H1 (cell line): Measurements from ENCODE around the gene INTU. TPM values are rescaled to one million over a fixed set of nuclear protein-coding genes. Genes with fewer than 3 reads are reported as not detected.

Source experiments
- CTCF ChIA-PET: fragments of 300-600 bp; sonication (Branson Sonifier 250); formaldehyde crosslinking; loops from one replicate; lab custom pipeline; 2021; ENCODE audit not compliant: partially characterized antibody; lab: Charles Lee
- POLR2A ChIA-PET: fragments of 300-600 bp; sonication (Branson Sonifier 250); formaldehyde crosslinking; loops from one replicate; lab custom pipeline; 2021; ENCODE audit warnings: inconsistent platforms; ENCODE audit not compliant: partially characterized antibody; lab: Charles Lee
- DNase-seq, 2 experiments: peaks; one replicate each; pipeline versions ENCODE4 v3.0.0 to v3.0.0-alpha.2; 2010 to 2022; ENCODE audit warnings: low spot score in 2 of 2, low read depth in 1 of 2, mixed read lengths in 1 of 2
- FAIRE-seq: peaks from 2 replicates; lab custom pipeline; 2011; peaks lifted over from hg19 to GRCh38; lab: Jason Lieb, UNC
- H2AFZ ChIP-seq: 2 replicates; pipeline ENCODE4 v1.8.1; 2012; ENCODE audit warnings: low read length, inconsistent platforms
- H2AK5ac ChIP-seq: 2 replicates; pipeline ENCODE4 v1.6.1; 2013; ENCODE audit warnings: low read depth, low read length
- H2BK120ac ChIP-seq: replicated peaks from 2 replicates; pipeline ENCODE3; 2013; ENCODE audit warnings: low read depth, low read length, inconsistent platforms
- H2BK12ac ChIP-seq: 2 replicates; pipeline ENCODE4 v1.6.1; 2013; ENCODE audit warnings: low read depth, low read length
- H2BK15ac ChIP-seq: 2 replicates; pipeline ENCODE4 v1.6.1; 2013; ENCODE audit warnings: low read length
- H2BK20ac ChIP-seq: 2 replicates; pipeline ENCODE4 v1.6.1; 2013; ENCODE audit warnings: low read length
- H2BK5ac ChIP-seq: 2 replicates; pipeline ENCODE4 v1.6.1; 2013; ENCODE audit warnings: low read depth, low read length
- H3K14ac ChIP-seq: 2 replicates; pipeline ENCODE4 v1.6.1; 2013; ENCODE audit warnings: inconsistent platforms; ENCODE audit not compliant: insufficient read length
- H3K18ac ChIP-seq: 2 replicates; pipeline ENCODE4 v1.6.1; 2013; ENCODE audit warnings: low read length; ENCODE audit errors: extremely low read depth
- H3K23ac ChIP-seq: 2 replicates; pipeline ENCODE4 v1.6.1; 2013; ENCODE audit warnings: inconsistent platforms; ENCODE audit not compliant: insufficient read length
- H3K23me2 ChIP-seq: 2 replicates; pipeline ENCODE4 v1.6.1; 2013; ENCODE audit warnings: low read depth, low read length
- H3K27ac ChIP-seq: 2 replicates; pipeline ENCODE4 v1.6.1; 2011; ENCODE audit warnings: low read depth, low read length, inconsistent platforms
- H3K27me3 ChIP-seq, 4 experiments: replicated peaks in 1 of 4; 1 replicate in 1 of 4; 2 replicates in 3 of 4; pipeline versions ENCODE4 v1.6.1 to v1.8.1; 2011 to 2013; ENCODE audit warnings: low read length in 3 of 4, mild to moderate bottlenecking in 3 of 4, inconsistent platforms in 2 of 4, mixed read lengths in 2 of 4, moderate library complexity in 1 of 4; ENCODE audit not compliant: control insufficient read depth in 3 of 4, insufficient read depth in 3 of 4; ENCODE audit errors: extremely low read depth in 1 of 4
- H3K36me3 ChIP-seq, 4 experiments: 2 replicates each; pipeline versions ENCODE4 v1.6.1 to v1.8.1; 2011 to 2013; ENCODE audit warnings: mild to moderate bottlenecking in 4 of 4, low read length in 3 of 4, moderate library complexity in 2 of 4, control low read depth in 1 of 4, inconsistent platforms in 1 of 4; ENCODE audit not compliant: insufficient read depth in 4 of 4, control insufficient read depth in 2 of 4
- H3K4ac ChIP-seq: replicated peaks from 2 replicates; pipeline ENCODE3; 2013; ENCODE audit warnings: low read length, low read depth, mixed read lengths, inconsistent platforms; ENCODE audit not compliant: insufficient read length
- H3K4me1 ChIP-seq, 4 experiments: replicated peaks in 1 of 4; 1 replicate in 1 of 4; 2 replicates in 3 of 4; pipeline versions ENCODE4 v1.6.1 to v1.8.1; 2011 to 2013; ENCODE audit warnings: low read length in 3 of 4, inconsistent platforms in 2 of 4, mixed read lengths in 1 of 4; ENCODE audit not compliant: insufficient read depth in 4 of 4, control insufficient read depth in 3 of 4
- H3K4me2 ChIP-seq, 2 experiments: 2 replicates each; pipeline versions ENCODE4 v1.6.1 to v1.8.1; 2011 to 2013; ENCODE audit warnings: low read depth in 2 of 2, low read length in 2 of 2, control low read depth in 1 of 2, inconsistent platforms in 1 of 2, mild to moderate bottlenecking in 1 of 2; ENCODE audit not compliant: insufficient read depth in 1 of 2
- H3K4me3 ChIP-seq, 4 experiments: fragments of 200-600, 300-600 bp in 1 of 4; sonication (generic), shearing (Covaris generic), sonication (Bioruptor Twin) in 1 of 4; 2 replicates each; pipeline versions ENCODE4 v1.5.1 to v1.8.1; 2011 to 2016; ENCODE audit warnings: low read length in 4 of 4, low read depth in 3 of 4, control low read depth in 2 of 4, inconsistent platforms in 2 of 4, mild to moderate bottlenecking in 2 of 4, mixed read lengths in 1 of 4, moderate library complexity in 1 of 4; ENCODE audit not compliant: insufficient read depth in 2 of 4; ENCODE audit errors: extremely low read depth in 1 of 4
- H3K56ac ChIP-seq: replicated peaks from 2 replicates; pipeline ENCODE3; 2013; ENCODE audit warnings: low read depth, mild to moderate bottlenecking, mixed read lengths, low read length, inconsistent platforms; ENCODE audit not compliant: insufficient read length
- H3K79me1 ChIP-seq: 2 replicates; pipeline ENCODE4 v1.6.1; 2013; ENCODE audit warnings: low read depth, low read length, control low read depth
- H3K79me2 ChIP-seq, 2 experiments: 2 replicates each; pipeline versions ENCODE4 v1.6.1 to v1.8.1; 2012 to 2013; ENCODE audit warnings: low read length in 2 of 2, mild to moderate bottlenecking in 2 of 2, inconsistent platforms in 1 of 2; ENCODE audit not compliant: insufficient read depth in 2 of 2, control insufficient read depth in 1 of 2
- H3K9ac ChIP-seq, 4 experiments: replicated peaks in 1 of 4; 1 replicate in 1 of 4; 2 replicates in 3 of 4; pipeline versions ENCODE4 v1.6.1 to v1.8.1; 2011 to 2013; ENCODE audit warnings: low read depth in 3 of 4, low read length in 3 of 4, control low read depth in 2 of 4, mild to moderate bottlenecking in 2 of 4, moderate library complexity in 2 of 4, inconsistent platforms in 1 of 4; ENCODE audit errors: extremely low read depth in 1 of 4
- H3K9me3 ChIP-seq, 2 experiments: 2 replicates each; pipeline versions ENCODE4 v1.6.1 to v1.8.1; 2012 to 2013; ENCODE audit warnings: mild to moderate bottlenecking in 2 of 2, moderate library complexity in 2 of 2, control low read depth in 1 of 2, inconsistent platforms in 1 of 2, low read depth in 1 of 2, low read length in 1 of 2, mixed read lengths in 1 of 2; ENCODE audit not compliant: insufficient read depth in 2 of 2
- H4K20me1 ChIP-seq, 2 experiments: replicated peaks in 1 of 2; 2 replicates each; pipeline versions ENCODE3 to v1.8.1; 2011 to 2013; ENCODE audit warnings: inconsistent platforms in 2 of 2, low read length in 2 of 2, mild to moderate bottlenecking in 1 of 2; ENCODE audit not compliant: insufficient read depth in 2 of 2, control insufficient read depth in 1 of 2
- H4K5ac ChIP-seq: 2 replicates; pipeline ENCODE4 v1.6.1; 2013; ENCODE audit warnings: low read length, low read depth, mixed read lengths, inconsistent platforms; ENCODE audit not compliant: insufficient read length
- H4K8ac ChIP-seq: 2 replicates; pipeline ENCODE4 v1.8.0; 2013; ENCODE audit warnings: mild to moderate bottlenecking, moderate library complexity, low read length, inconsistent platforms; ENCODE audit not compliant: insufficient read depth; ENCODE audit errors: extremely low read depth
- H4K91ac ChIP-seq: replicated peaks from 2 replicates; pipeline ENCODE3; 2013; ENCODE audit warnings: low read length, mixed read lengths, inconsistent platforms; ENCODE audit not compliant: insufficient read length
- BACH1 ChIP-seq: IDR thresholded peaks from 2 replicates; pipeline ENCODE4 v1.6.1; 2012; ENCODE audit warnings: low read length, improper control_type of control experiment
- CTBP2 ChIP-seq: IDR thresholded peaks from 2 replicates; pipeline ENCODE4 v1.7.0; 2011; ENCODE audit warnings: borderline replicate concordance, mild to moderate bottlenecking, moderate library complexity, mixed read lengths, low read length; ENCODE audit not compliant: insufficient read depth, insufficient read length
- CTCF ChIP-seq, 3 experiments: IDR thresholded peaks; 1 replicate in 2 of 3; 2 replicates in 1 of 3; pipeline versions ENCODE4 v1.5.1 to v1.6.1; 2011; ENCODE audit warnings: low read length in 3 of 3, mild to moderate bottlenecking in 3 of 3, inconsistent platforms in 2 of 3, low read depth in 1 of 3, moderate library complexity in 1 of 3; ENCODE audit not compliant: insufficient read depth in 1 of 3; ENCODE audit errors: control extremely low read depth in 1 of 3
- GABPA ChIP-seq: IDR thresholded peaks from 2 replicates; pipeline ENCODE4 v1.6.1; 2011; ENCODE audit warnings: mild to moderate bottlenecking, low read length, moderate library complexity, borderline replicate concordance; ENCODE audit not compliant: insufficient read depth
- JUND ChIP-seq: IDR thresholded peaks from 2 replicates; pipeline ENCODE4 v1.6.1; 2011; ENCODE audit warnings: mild to moderate bottlenecking, improper control_type of control experiment, low read length
- KDM1A ChIP-seq: fragments of 200-600, 300-600 bp; sonication (generic); IDR thresholded peaks from 2 replicates; pipeline ENCODE4 v1.7.1; 2016; ENCODE audit warnings: mild to moderate bottlenecking, low read length, borderline replicate concordance
- MAX ChIP-seq: IDR thresholded peaks from 2 replicates; pipeline ENCODE4 v1.6.1; 2012; ENCODE audit warnings: inconsistent platforms
- SAP30 ChIP-seq: fragments of 300-600 bp; sonication (generic); IDR thresholded peaks from 2 replicates; pipeline ENCODE4 v1.7.1; 2012; ENCODE audit warnings: low read length, moderate library complexity, mild to moderate bottlenecking, inconsistent platforms; ENCODE audit not compliant: insufficient read depth, insufficient replicate concordance
- SRF ChIP-seq: IDR thresholded peaks from 2 replicates; pipeline ENCODE4 v1.6.1; 2011; ENCODE audit warnings: mild to moderate bottlenecking, low read depth, low read length, moderate library complexity
- SUZ12 ChIP-seq: fragments of 200-600 bp; sonication (generic); IDR thresholded peaks from 2 replicates; pipeline ENCODE4 v1.6.1; 2012; ENCODE audit warnings: mild to moderate bottlenecking, inconsistent platforms, low read length, moderate library complexity, mixed read lengths
- YY1 ChIP-seq: IDR thresholded peaks from 2 replicates; pipeline ENCODE4 v1.6.1; 2011; ENCODE audit warnings: low read depth, mild to moderate bottlenecking, low read length
- WGBS, 2 experiments: shearing (Covaris generic) in 1 of 2; methylation state at CpG; one replicate each; pipeline versions ENCODE4 v1.1.6 to v1.1.7; 2013 to 2015; ENCODE audit warnings: low lambda C conversion rate in 2 of 2, mixed read lengths in 2 of 2, inconsistent platforms in 1 of 2, low coverage in 1 of 2, missing lambda C conversion rate in 1 of 2; ENCODE audit not compliant: insufficient replicate concordance in 2 of 2, insufficient coverage in 1 of 2, insufficient read length in 1 of 2; ENCODE audit errors: extremely low coverage in 1 of 2, missing lambda C conversion rate in 1 of 2; 5-methylcytosine and 5-hydroxymethylcytosine counted together
- polyA plus RNA-seq, 7 experiments: library from polyadenylated mRNA; depleted of rRNA in 3 of 7; stranded (reverse) in 5 of 7; unstranded in 2 of 7; fragments of >200 nt in 5 of 7; fragments of 200-250 nt in 2 of 7; gene quantifications; 1 replicate in 5 of 7; 2 replicates in 1 of 7; 4 replicates in 1 of 7; pipeline versions ENCODE4 v1.2.1 to v1.2.3, GENCODE V29; 2011 to 2013; ENCODE audit warnings: missing spikeins in 2 of 7, mixed read lengths in 2 of 7
- total RNA-seq: library from RNA; stranded (reverse); fragmentation: NEBNext Ultra II Directional; extraction: Animal tissue kit (Norgen Biotek cat#: 25700); gene quantifications from 2 replicates; pipeline ENCODE4 v1.2.1, GENCODE V29; 2021

The INTU gene
- total and polyA plus RNA-seq, 2 of the 8 experiments (the other 6 are each of a cell fraction or from before 2014, with no cell fraction given) = 6.0 to 15.1 TPM

GRCh38 chr4:127641524-127641923 lies 8.8 kb downstream of the INTU start:
- ChIA-PET POLR2A (no interaction called here), CTCF (interaction anchor here (1.0 to 1.2 kb wide), 3 partner anchors 14 to 91 kb away, joined by 3 to 5 read pairs (median 3); no protein-coding TSS in a partner anchor)
- no peak for TF ChIP-seq MAX
- no peak for TF ChIP-seq KDM1A
- TF ChIP-seq SAP30 = no peak
- TF ChIP-seq JUND = no peak
- TF ChIP-seq CTCF (IDR thresholded peaks at IDR 0.05; ENCODE audit: control extremely low read depth in 1 of 3, insufficient read depth in 1 of 3, low read depth in 1 of 3, low read length in 3 of 3) = no peak
- no peak for TF ChIP-seq BACH1
- no peak for TF ChIP-seq SRF
- no peak for TF ChIP-seq CTBP2
- TF ChIP-seq YY1 = no peak
- TF ChIP-seq GABPA = no peak
- no peak for TF ChIP-seq SUZ12

More at GRCh38 chr4:127641524-127641923, 8.8 kb downstream of the INTU start:
- H3K23ac ChIP-seq = no peak overlapping the region
- no peak overlapping the region for H3K56ac ChIP-seq
- no peak overlapping the region for H3K4me2 ChIP-seq
- H3K4me1 ChIP-seq = no peaks in the 10 kb centered on the region
- H2AFZ ChIP-seq = no peak overlapping the region
- H3K79me1 ChIP-seq = no peaks in the 10 kb centered on the region; the same call in 1 of the 2 replicates
- no peak overlapping the region for H4K8ac ChIP-seq
- no peaks in the 10 kb centered on the region for H3K27me3 ChIP-seq
- no peak for DNase-seq
- no peak overlapping the region for H3K14ac ChIP-seq
- no peaks in the 10 kb centered on the region for H3K23me2 ChIP-seq
- H3K4ac ChIP-seq = no peak overlapping the region
- H2BK20ac ChIP-seq = no peak overlapping the region
- H3K79me2 ChIP-seq = peaks cover 0 to 3% of the 10 kb centered on the region in 2 experiments; a peak in 1 of 4 replicates
- no peak overlapping the region for H2BK12ac ChIP-seq
- H2BK120ac ChIP-seq = no peak overlapping the region
- no peak overlapping the region for H2AK5ac ChIP-seq
- no peak overlapping the region for H3K4me3 ChIP-seq
- no peak for FAIRE-seq
- H4K5ac ChIP-seq = no peak overlapping the region
- WGBS, 2 experiments = 84% methylated on average over 4 of the region's 4 CpGs; no CpG with 5 or more reads in 1 of the 2 experiments
- no peak overlapping the region for H4K91ac ChIP-seq
- no peaks in the 10 kb centered on the region for H3K9me3 ChIP-seq
- H3K9ac ChIP-seq = no peak overlapping the region
- H2BK15ac ChIP-seq = no peak overlapping the region
- no peak overlapping the region for H3K27ac ChIP-seq
- H4K20me1 ChIP-seq = no peaks in the 10 kb centered on the region
- H2BK5ac ChIP-seq = no peak overlapping the region
- peaks cover 3 to 14% (median 9%) of the 10 kb centered on the region in 4 experiments; a peak in 7 of 8 replicates for H3K36me3 ChIP-seq
- no peak overlapping the region for H3K18ac ChIP-seq
